HG02642 (cell line): ENCODE data around the gene TMEM53.
"Not testable (repeated sequence)": the region's sequence is repeated elsewhere in the genome, so short reads cannot be mapped to it uniquely, and the experiment has no call there.

Source experiments
- ATAC-seq: cut with Tn5 transposase; IDR thresholded peaks from one replicate; pipeline ENCODE4 v1.9.1; 2021; ENCODE audit warnings: mild to moderate bottlenecking; ENCODE audit not compliant: unreplicated experiment, poor library complexity

The TMEM53 gene

GRCh38 chr1:44699375-44699774 is 25.1 kb upstream of the TMEM53 start:
- not testable (repeated sequence) for ATAC-seq

- ATAC-seq, result no peak
Observed at GRCh38 chr1:44698138-44698537, 23.9 kb upstream of the TMEM53 start.

DNA sequence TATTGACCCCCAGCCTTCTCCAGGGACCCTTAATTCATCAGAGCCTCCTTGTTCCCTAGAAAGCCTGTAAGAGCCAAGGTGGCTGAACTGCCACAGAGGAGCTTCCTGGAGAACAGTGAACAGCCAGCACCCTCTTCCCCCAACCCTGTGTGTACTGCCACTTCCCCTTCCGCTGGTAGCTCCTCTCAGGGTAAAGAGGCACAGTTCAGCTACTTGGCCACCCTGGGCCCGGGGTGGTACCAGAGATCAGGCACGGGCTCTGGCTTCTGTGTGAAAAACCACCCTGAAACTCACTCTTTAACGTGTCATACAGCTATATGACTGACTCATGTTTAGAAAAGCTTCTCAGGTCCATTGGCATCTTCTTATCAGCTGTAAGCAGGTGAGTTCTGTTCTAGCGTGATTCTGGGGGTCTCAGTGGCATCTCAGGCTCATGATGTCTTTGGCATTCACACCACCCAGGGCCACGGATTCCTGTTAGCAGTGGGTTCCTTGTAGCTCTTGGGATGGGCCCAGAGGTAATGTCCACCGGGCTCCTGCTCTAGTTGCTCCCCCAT is 22.6 kb upstream of the TMEM53 start:
- peak; percentile 44 for ATAC-seq

GRCh38 chr1:44696101-44696500 is 21.8 kb upstream of the TMEM53 start:
- ATAC-seq, result no peak

GRCh38 chr1:44695671-44696070 is 21.4 kb upstream of the TMEM53 start:
- ATAC-seq, result no peak

- ATAC-seq, result peak; percentile 65
Observed at GRCh38 chr1:44694863-44695478, 20.7 kb upstream of the TMEM53 start.

- ATAC-seq, result no peak
Observed at GRCh38 chr1:44693900-44694299, 19.6 kb upstream of the TMEM53 start.

GRCh38 chr1:44693159-44693558 is 18.9 kb upstream of the TMEM53 start:
- ATAC-seq, result no peak

DNA sequence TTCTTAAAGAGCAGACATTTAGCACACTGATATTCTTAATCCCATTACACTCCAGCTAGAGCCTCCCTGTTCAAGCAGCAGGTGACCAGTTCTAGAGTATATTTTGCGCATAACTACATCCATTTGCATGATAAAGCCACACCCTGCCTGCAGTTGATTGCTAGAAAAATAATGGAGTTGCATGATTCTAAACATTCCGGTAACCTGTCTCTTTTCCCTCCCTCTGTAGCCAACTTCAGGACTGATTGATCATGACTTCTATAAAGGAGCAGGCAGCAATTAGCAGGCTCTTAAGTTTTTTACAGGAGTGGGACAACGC is 15.1 kb upstream of the TMEM53 start:
- no peak for ATAC-seq

DNA sequence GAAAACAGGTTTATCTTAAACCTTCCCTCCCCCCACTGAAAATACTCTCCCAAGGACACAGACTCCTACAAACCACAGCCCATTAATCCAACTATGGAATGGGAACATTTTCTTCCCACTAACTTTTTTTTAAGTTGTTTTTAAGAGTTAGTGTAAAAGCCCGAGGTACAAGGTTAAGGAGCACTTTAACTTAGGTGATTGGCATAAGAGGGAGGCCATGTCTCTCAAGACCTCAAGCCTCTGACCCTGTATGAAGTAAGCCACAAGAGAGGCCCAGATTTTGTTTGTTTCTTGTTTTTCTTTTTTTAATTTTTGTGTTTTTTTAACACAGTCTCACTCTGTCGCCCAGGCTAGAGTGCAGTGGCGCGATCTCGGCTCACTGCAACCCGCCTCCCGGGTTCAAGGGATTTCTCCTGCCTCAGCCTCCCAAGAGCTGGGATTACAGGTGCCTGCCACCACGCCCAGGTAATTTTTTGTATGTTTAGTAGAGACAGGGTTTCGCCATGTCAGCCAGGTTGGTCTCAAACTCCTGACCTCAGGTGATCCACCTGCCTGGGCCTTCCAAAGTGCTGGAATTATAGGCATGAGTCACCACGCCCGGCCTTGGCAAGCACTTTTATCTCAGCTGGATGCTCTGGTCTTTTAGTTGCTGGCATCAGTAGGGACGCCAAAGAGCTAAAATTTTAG is 14.6 kb upstream of the TMEM53 start:
- ATAC-seq, result no peak

DNA sequence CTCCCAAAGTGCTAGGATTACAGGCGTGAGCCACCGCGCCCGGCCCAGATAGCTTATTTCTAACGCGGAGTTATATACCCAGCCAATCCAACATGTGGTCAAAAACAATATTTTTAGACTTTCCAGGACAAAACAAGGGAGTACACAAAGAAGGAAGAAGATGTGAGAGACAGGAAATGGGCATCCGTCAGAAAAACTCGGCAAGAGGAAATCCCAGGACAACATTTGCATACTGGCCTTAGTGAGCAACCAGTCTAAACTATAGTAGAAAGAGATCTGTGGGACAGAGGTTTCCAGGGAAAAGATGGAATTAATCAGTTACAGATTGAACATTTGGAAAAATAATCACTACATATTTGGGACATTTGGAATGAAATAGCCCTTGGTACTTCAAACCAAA is 11.6 kb upstream of the TMEM53 start:
- no peak for ATAC-seq

- no peak for ATAC-seq
Observed at GRCh38 chr1:44685218-44685617, 10.9 kb upstream of the TMEM53 start.

DNA sequence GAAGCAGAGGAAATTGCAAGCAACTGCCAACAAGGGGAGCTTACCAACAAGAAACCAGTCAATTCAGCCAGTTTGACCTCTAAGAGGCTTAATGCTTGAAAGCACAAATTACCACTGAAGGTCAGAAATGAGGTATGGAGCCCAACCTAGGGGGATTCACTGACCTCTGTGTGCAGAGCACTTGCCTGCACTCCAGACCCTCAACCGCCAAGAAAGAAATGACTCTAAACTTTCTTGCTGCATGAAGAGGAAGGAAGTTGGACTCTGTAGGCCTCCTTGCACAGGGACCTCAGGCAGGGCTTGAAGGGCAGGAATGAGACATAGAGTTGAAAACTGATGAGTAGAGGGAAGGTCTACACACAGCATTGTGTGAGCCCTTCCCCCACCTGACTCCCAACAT is 10.2 kb upstream of the TMEM53 start:
- ATAC-seq, result peak; percentile 75

DNA sequence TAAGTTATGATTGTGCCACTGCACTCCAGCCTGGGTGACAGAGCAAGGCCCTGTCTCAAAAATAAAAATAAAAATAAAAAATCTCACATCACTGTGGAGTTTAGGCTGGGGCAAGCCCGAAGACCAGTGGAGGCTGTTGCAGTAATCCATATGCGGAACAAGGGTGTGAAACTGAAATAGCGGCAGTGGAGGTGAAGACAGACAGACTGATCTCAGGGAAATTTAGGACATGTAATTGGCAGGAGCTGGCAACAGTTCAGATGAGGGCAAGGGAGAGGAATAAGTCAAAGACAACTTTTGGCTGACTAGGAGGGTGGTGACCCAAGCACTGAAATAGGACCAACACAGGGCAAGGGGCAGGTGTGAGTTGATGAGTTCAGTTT is 8.6 kb upstream of the TMEM53 start:
- ATAC-seq, result no peak

- no peak for ATAC-seq
Observed at GRCh38 chr1:44681905-44682882, 7.9 kb upstream of the TMEM53 start.

GRCh38 chr1:44679468-44679867 is 5.2 kb upstream of the TMEM53 start:
- ATAC-seq, result no peak

- no peak for ATAC-seq
Observed at GRCh38 chr1:44678626-44679025, 4.3 kb upstream of the TMEM53 start.

DNA sequence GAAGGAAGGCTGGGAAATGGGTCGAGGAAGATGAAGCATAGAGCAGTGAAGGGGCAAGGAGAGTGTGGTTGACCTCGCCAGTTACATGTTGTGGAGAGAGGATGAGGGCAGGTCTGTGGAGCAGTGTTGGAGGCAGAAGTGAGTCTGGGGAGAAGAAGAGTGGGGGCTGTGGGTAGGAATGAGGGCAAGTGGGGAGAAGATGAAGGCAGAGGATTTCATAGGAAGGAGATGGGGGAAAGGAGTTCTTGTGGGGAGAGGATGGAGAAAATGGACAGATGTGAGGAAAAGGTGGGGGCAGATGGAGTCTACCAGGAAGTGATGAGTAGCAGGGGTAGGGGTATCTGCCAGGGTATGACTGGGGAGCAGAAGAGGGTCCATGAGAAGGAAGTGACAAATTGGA is 3.8 kb upstream of the TMEM53 start:
- no peak for ATAC-seq

DNA sequence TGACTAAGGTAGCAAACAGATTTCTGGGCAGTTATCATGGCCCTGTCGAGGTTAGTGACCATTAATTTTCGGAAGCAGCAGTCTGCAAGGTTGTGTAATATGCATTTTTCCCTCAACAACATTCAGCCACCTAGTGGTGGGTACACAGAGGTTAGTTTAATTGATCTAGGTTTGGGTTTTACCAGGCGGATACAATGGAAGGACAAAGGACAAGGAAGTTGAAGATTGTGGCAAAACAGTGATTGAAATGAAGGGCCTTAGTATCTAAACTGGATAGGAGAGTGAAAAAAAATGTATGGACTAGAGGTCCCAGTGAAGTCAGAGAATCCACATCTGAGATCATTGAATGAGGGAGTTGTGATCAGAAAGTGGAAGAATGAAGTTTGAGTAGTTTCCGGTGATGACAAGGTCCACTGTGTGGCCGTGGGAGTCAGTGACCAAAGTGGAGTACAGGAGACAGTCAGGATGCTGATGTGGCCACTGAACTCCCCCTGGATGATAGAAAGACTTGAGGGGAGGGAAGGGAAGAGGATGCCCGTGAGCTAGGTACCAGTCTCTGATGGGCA is 3.0 kb upstream of the TMEM53 start:
- ATAC-seq, result no peak

DNA sequence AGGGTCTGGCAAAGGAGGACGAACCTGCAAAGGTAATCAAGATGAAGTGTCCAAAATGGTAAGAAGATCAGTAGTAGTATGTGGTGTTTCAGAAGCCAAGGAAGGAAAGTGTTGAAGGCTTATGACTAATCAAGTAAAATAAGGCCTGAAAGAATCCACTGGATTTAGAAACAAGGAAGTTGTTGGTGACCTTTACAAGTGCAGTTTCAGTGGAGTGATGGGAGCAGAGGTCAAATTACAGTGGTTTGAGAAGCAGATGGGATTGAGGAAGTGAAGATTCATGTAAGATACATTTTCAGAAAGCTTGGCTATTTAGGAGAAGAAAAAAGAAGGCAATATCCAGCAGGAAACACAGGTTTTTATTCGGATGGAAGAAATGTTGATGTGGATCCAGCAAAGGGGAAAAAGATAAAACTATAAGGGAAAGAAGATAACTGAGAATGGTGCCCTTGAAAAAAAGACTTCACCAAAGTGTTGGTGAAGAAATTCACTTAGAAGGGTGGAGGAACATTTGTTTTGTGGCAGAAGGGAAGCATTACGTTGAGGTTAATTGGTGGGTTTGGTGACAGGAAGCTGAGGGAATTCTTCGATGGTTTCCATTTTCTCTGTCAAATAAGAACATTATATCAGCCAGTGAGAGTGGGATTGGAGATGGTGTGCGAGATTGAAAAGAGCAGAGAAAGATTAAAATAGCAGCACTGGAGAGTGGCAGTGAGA is 2.4 kb upstream of the TMEM53 start:
- ATAC-seq, result no peak
